Measurements from ENCODE around the gene SH2D2A.

The SH2D2A gene

DNA sequence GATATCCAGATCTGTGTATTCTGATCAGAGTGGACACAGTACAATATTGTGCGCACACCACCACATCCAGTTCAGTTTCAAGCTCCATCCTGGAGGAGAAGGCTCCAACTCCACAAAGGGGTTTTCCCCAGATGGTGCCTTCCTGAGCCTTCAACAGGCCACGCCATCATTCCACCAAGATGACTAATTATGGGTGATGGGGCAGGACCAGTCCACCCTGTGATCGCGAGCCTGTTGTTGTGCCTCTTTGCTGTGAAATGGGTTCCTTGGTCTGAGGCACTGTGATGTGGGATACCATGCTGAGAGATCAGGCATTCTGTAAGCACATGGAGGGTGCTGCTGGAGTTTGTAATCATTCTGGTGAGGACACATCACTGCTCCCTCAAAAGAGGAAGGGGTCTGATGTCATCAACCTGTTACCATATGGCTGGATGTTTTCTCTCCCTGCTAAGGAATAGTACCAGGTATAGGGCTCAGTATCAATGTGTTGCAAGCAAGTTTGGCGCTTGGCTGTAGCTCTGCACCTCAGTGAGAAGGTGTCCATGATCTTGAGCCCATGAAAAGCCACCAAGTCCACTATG, 6.7 kb upstream of the SH2D2A start:
- no peak for TF ChIP-seq TAF1 (IDR thresholded peaks at IDR 0.05; ENCODE audit: borderline replicate concordance, insufficient read depth, low read length)
- TF ChIP-seq FOXP2 (optimal IDR thresholded peaks at IDR 0.05; ENCODE audit: borderline replicate concordance, extremely low read depth, extremely low read length, insufficient read depth), result no peak
- TF ChIP-seq POLR2AphosphoS5 (IDR thresholded peaks at IDR 0.05; ENCODE audit: low read depth, low read length), result no peak
- no peak for TF ChIP-seq SIN3A (IDR thresholded peaks at IDR 0.05; ENCODE audit: borderline replicate concordance, insufficient read depth, low read length)
- TF ChIP-seq, protein P1, sequence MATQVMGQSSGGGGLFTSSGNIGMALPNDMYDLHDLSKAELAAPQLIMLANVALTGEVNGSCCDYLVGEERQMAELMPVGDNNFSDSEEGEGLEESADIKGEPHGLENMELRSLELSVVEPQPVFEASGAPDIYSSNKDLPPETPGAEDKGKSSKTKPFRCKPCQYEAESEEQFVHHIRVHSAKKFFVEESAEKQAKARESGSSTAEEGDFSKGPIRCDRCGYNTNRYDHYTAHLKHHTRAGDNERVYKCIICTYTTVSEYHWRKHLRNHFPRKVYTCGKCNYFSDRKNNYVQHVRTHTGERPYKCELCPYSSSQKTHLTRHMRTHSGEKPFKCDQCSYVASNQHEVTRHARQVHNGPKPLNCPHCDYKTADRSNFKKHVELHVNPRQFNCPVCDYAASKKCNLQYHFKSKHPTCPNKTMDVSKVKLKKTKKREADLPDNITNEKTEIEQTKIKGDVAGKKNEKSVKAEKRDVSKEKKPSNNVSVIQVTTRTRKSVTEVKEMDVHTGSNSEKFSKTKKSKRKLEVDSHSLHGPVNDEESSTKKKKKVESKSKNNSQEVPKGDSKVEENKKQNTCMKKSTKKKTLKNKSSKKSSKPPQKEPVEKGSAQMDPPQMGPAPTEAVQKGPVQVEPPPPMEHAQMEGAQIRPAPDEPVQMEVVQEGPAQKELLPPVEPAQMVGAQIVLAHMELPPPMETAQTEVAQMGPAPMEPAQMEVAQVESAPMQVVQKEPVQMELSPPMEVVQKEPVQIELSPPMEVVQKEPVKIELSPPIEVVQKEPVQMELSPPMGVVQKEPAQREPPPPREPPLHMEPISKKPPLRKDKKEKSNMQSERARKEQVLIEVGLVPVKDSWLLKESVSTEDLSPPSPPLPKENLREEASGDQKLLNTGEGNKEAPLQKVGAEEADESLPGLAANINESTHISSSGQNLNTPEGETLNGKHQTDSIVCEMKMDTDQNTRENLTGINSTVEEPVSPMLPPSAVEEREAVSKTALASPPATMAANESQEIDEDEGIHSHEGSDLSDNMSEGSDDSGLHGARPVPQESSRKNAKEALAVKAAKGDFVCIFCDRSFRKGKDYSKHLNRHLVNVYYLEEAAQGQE (IDR thresholded peaks at IDR 0.05; ENCODE audit: insufficient read depth in 1 of 2, low read depth in 2 of 2, low read length in 2 of 2), result no peak

DNA sequence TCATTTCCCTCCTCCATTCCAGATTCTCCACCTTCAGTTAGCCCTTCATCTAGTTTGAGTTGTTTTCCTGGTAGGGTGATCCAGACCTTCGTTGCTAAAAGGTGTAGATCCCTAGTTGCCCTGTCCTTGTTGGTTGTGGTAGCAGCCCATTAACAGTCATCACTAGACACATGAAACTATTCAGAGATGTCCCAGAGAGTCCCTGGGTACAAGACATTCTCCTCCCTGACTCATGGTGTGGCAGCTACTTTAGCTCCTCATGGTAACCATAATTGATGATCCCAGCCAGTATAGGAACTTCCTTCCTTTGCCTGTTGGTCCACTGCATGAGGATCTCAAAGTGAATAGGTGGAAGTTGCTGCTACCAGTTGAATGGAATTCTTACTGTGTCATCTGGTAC, 6.0 kb upstream of the SH2D2A start:
- TF ChIP-seq FOXP2 (optimal IDR thresholded peaks at IDR 0.05; ENCODE audit: borderline replicate concordance, extremely low read depth, extremely low read length, insufficient read depth), result no peak
- TF ChIP-seq, protein P1 (IDR thresholded peaks at IDR 0.05; ENCODE audit: insufficient read depth in 1 of 2, low read depth in 2 of 2, low read length in 2 of 2), result no peak
- TF ChIP-seq POLR2AphosphoS5 (IDR thresholded peaks at IDR 0.05; ENCODE audit: low read depth, low read length), result no peak

DNA sequence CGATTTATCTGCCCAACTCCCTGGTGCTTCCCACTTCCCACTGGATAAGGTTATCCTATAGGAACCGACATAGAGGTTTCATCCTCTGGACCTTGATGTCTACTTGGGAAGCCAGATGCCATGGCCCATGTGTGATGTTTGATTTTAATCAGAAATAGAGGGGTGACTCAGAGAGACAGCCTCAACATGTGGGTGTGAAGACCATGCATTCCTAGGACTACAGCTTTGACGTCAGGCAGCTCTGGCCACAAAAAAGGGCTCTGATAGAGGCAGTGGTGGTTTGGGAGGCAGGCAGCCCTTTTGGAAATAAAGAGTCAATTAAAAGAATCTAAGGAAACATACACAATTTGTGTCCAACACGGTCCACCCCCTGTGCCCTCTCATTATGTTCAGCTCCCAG, 5.2 kb upstream of the SH2D2A start:
- TF ChIP-seq SIN3A (IDR thresholded peaks at IDR 0.05; ENCODE audit: borderline replicate concordance, insufficient read depth, low read length), result no peak
- TF ChIP-seq TAF1 (IDR thresholded peaks at IDR 0.05; ENCODE audit: borderline replicate concordance, insufficient read depth, low read length), result no peak
- TF ChIP-seq FOXP2 (optimal IDR thresholded peaks at IDR 0.05; ENCODE audit: borderline replicate concordance, extremely low read depth, extremely low read length, insufficient read depth), result no peak
- TF ChIP-seq, protein P1 (IDR thresholded peaks at IDR 0.05; ENCODE audit: insufficient read depth in 1 of 2, low read depth in 2 of 2, low read length in 2 of 2), result no peak
- no peak for TF ChIP-seq POLR2AphosphoS5 (IDR thresholded peaks at IDR 0.05; ENCODE audit: low read depth, low read length)

DNA sequence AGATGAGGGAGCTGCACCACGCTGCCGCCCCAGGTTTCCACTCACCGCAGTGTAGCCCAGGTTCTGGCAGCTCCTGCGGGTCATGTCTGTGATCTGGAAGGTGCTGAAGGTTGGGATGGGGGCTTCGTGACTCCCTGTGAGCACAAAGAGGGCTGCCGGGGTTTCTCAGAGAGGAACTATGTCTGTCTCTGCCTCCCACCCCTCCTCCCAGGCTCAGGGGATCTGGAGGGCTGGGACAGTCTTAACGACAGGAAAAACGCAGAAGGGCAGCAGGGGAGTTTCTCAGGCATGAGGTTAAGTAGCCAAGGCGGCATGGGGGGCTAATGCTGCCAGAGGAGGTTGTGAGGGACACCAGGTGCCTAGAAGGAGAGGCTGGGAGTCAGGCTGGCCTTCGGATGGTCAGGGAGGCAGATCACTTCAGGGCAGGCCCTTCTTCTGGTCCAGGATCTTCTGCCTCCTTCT, 656 bp downstream of the SH2D2A start:
- no peak for TF ChIP-seq FOXP2 (optimal IDR thresholded peaks at IDR 0.05; ENCODE audit: borderline replicate concordance, extremely low read depth, extremely low read length, insufficient read depth)
- no peak for TF ChIP-seq SIN3A (IDR thresholded peaks at IDR 0.05; ENCODE audit: borderline replicate concordance, insufficient read depth, low read length)
- no peak for TF ChIP-seq TAF1 (IDR thresholded peaks at IDR 0.05; ENCODE audit: borderline replicate concordance, insufficient read depth, low read length)
- TF ChIP-seq, protein P1 (IDR thresholded peaks at IDR 0.05; ENCODE audit: insufficient read depth in 1 of 2, low read depth in 2 of 2, low read length in 2 of 2), result no peak
- TF ChIP-seq POLR2AphosphoS5 (IDR thresholded peaks at IDR 0.05; ENCODE audit: low read depth, low read length), result no peak

Data from PFSK-1 (cell line).